Activated CD4-positive, alpha-beta T cell treated with anti-CD3 and anti-CD28 coated beads, Interleukin-2, amount 50 U/mL, for 16 hours (primary cell): ENCODE results near the gene CHST11.

ENCODE experiments used
- DNase-seq: peaks from one replicate; pipeline ENCODE4 v3.0.0-alpha.2; 2020

CHST11 gene

DNA sequence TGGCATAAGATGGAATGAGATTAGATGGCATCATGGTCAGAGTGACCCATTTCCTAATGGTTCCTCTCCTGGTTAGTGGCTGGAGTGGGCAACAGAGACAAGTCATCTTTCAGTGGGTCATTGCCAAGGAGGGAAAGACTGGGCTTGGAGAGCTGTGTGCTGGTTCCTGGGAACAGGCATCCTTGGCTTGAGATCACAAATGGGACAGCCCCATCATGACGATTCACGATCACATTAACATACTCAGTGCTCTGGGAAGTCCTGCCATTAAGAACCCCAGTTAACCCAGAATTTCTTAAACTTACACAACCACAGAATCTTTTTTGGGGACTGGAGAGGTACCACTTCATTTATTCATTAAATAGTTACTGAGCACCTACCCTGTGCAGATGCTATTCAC is 27.3 kb downstream of the CHST11 start:
- DNase-seq: no peak

GRCh38 chr12:104485651-104486362 is 29.1 kb downstream of the CHST11 start:
- peak; percentile 58 for DNase-seq

GRCh38 chr12:104486363-104486750 is 29.6 kb downstream of the CHST11 start:
- DNase-seq: no peak

DNA sequence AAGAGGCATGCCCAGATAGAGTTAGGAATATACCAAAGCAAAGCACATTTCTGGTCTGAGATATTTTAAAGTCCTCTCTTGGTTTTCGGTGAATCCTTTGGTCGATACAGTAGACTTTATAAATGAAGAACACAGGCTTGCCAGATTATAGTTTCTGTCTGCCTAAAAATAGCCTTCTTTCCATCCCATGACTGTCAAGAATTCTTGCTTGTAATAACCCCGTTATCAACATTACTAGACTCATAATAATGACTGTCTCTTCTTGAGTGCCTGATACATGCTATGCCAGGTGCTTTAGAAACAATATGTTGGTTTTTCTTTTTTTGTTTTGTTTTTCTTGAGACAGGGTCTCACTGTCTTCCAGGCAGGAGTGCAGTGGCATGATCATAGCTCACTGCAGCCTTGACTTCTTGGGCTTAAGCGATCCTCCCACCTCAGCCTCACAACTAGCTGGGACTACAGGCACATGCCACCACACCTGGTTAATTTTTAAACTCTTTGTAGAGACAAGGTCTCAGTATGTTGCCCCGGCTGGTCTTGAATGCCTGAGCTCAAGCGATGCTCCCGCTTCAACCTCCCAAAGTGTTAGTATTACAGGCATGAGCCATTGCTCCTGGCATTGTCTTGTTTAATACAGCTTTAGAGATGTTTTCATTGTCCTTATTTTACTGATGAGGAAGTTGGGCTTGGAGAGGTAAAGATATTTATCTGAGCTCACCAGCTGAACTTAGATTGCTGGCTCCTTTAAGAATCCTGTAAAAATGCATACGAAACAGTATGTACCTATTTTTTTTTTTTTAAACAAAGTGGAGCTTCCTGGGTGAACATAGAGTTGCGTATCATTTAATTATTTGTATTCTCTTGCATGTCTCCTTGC is 30.4 kb downstream of the CHST11 start:
- DNase-seq: no peak

GRCh38 chr12:104488374-104488773 is 31.6 kb downstream of the CHST11 start:
- no peak for DNase-seq

GRCh38 chr12:104490186-104490585 is 33.4 kb downstream of the CHST11 start:
- no peak for DNase-seq

DNA sequence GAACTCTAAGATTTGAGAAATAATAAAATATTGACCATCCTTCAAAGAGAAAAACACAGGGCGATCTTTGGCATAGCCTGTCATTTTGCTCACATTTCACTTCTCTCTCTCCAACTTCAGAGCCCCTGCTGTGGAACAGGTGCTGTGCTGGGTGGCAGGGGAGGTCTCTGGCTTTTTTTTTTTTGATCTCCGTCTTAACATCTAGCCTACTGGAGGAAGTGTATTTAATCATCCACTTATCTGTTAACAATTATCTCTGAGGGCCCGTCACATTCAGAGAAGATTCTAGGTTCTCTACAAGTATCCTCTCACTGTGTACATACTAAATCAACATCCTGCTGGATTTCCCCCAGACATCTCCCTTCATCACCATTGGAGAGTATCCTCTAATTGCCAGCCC is 34.1 kb downstream of the CHST11 start:
- DNase-seq: no peak

- DNase-seq: no peak
Observed at GRCh38 chr12:104493496-104493895, 36.7 kb downstream of the CHST11 start.

- DNase-seq: peak; percentile 55
Observed at GRCh38 chr12:104494137-104494792, 37.5 kb downstream of the CHST11 start.

DNA sequence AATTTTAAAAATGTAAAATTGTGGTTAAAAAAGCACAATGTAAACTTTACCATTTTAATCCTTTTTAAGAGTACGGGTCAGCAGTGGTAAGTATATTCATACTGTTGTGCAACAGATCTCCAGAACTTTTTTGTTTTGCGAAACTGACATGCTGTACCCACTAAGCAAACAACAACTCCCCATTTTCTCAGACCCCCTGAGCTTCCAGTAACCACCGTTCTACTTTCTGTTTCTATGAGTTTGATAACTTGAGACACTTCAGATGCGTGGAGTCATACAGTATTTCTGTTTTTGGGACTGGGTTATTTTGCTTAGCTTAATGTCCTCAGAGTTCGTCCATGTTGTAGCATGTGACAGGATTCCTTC is 38.0 kb downstream of the CHST11 start:
- peak; percentile 55 for DNase-seq

DNA sequence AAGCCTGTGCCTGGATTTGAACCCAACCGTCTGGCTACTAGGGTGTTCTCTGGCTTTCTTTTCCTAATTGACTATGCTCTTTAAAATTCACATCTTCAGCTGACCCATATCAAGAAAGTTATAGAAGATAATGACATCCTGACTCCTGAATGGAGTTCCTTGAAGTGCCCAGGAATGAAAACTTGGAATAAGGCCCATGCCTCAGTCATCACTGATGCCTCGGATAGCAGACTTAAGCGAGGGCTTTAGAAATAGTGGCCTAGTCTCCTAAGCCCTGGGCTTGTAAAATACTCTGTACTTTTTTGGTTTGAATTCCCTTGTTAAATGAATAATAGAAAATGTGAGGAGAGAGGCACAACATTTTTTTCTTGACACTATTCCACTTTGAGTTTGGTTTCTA is 39.0 kb downstream of the CHST11 start:
- no peak for DNase-seq

DNA sequence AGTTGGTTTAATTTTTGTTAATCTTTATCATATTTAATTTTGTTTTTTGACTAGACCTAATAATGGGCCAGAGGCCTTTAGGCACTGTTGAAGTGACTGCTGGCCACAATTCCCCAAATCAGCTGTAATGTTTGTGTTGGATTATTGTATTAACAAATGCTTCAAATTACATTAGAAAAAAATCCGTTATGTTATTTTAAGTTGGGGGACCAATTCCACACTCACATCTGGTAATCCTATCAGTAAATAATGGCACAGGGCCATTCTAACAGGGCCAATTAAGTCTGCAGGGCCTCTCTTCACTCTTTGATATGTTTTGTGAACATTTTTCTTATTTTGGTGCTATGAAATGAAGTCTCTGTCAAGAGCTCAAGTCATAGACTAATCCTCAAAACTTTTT is 39.6 kb downstream of the CHST11 start:
- DNase-seq: no peak

GRCh38 chr12:104498211-104498801 is 41.6 kb downstream of the CHST11 start:
- DNase-seq: peak; percentile 60

DNA sequence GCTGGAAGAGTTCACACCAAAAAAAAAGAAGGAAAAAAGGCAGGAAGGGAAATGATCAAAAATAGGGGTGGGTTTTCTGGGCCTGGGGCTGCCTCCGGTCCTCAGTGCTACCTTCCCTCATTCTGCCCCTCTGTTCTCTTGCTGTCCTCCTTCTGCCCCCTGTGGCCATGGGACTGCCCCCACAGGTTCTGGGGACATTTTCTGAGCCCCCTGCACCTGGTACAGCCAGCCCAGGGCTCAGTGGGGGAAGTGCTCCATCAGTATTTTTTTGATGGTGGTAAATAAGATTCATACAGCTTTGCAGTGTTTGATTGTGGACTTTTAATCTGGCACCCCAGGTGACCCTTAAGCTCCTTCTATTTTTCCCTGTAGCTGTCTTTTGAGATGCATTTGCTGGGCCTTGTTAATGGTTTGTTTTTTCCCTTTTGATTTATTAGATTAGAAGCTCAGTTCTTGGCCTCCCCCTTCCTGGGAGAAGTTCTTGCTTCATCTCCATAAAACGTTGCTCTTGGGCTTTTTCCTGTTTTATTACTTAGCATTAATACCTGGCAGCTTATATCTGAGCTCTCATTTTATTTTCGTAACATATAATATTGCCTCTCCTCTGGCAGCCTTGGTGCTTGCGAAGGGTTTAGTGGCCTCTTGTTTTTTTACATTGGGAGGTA is 43.1 kb downstream of the CHST11 start:
- DNase-seq: no peak

DNA sequence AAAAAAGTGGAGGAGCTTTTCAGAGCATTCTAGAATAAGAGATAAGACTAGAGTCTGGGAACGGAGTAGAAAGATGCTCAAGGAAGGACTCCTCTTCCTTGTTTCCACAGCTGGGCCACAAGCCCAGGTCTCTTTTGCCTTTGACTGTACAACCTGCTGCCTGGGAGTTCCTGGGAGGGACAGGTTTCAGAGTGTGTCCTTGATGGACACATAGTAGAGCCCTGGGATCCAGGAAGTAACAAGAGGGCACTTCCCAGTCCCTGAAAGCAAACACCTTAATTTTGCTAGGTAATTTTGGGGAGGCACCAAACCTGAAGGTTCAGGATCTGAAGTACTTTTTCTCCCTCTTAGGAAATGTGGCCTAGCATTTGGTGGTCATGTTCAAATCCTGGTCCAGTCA is 44.4 kb downstream of the CHST11 start:
- no peak for DNase-seq

GRCh38 chr12:104501660-104502059 is 44.9 kb downstream of the CHST11 start:
- DNase-seq: peak; percentile 25

DNA sequence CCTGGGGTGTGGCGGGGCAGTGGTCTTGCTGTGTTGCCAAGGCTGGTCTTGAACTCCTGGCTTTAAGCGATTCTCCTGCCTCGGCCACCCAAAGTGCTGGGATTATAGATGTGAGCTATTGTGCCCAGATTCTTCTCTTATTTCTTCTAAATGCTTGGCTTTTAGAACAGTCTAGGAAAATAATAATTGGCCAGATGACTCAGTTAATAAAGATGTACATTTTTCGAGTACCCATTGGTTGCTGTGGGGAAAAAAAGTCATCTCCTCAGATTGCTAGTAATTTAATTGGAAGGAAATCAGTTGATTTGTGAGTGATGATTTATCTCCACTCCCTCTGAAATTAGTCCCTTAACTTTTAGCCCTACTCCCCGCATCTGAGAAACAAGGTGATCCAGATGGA is 45.5 kb downstream of the CHST11 start:
- no peak for DNase-seq

DNA sequence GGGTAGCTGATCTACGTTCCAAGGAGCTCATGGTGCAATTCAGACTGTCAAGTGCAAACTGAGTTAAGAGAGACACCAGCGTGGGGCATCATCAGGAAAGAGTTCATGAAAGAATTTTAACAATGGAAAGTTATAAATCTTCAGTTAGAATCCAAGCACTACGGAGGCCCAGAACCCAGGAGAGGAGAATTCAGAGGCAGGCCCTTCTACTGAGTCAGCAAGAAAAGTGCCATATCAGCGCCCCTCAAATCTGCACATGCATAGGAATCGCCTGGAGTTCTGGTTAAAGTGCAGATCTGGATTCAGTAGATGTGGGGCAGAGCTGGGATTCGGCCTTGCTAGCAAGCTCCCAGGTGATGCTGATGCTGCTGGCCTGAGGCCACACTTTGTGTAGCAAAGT is 45.9 kb downstream of the CHST11 start:
- no peak for DNase-seq

GRCh38 chr12:104503191-104503590 is 46.4 kb downstream of the CHST11 start:
- DNase-seq: no peak

DNA sequence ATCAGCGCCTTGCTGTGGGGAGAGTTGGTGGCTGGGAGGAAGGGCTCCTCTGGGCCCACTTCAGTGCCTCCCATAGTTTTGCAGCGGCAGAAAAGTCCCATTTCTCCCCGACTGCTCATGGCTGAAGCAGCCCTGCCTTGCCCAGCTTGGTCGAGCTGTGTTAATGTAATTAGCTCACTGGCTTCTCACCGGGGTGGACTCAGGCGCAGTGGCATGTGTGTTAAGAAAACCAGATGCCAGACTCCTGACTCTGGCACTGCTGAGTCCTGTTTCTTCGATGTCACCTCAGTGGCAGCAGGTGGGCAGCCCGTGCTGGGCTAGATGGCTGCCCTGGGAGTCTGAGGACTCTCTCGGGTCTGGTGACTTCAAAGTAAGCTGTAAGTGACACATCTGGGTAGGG is 47.4 kb downstream of the CHST11 start:
- DNase-seq: no peak

DNA sequence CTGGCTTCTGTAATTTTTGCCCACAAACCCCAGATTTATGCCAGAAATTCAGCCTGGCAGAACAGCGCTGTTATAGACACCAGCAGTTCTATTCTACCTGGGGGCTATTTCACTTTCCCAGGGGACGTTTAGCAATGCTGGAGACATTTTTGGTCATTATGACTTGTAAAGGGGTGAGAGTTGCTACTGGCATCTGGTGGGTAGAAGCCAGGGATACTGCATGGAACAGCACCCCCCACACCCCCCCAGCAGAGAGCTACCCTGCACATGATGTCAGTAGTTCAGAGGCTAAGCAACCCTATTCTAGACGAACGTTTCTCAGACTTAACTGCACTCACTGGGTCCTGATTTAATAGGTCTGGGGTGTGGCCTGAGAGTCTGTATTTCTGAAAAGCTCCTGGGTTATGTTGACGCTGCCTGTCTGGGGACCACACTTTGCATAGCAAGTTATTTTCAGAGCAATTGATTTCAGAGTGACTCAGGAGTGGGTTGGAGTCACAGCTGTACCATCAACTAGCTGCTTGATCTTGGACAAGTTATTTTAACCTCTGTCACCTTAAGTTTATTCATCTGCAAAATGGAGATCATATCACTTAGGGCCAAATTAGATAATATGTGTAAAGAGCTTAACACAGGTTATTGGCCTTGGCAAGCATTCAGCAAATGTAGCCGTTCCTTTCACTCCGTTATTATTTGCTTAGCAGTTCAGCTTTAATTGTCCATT is 48.5 kb downstream of the CHST11 start:
- no peak for DNase-seq
